ENCODE data around the gene MSRB3. TPM values are rescaled to one million over a fixed set of nuclear protein-coding genes. Genes with fewer than 3 reads are reported as not detected.

MSRB3 gene
- total RNA-seq, 2 experiments from 2014 or later = not detected

- H3K4me3 Mint-ChIP-seq = no peak overlapping the region
- DNase-seq (no peak), ATAC-seq (no peak)
- POLR2A ChIA-PET = no interaction called here
- peaks cover 15% of the 10 kb centered on the region for H3K27me3 Mint-ChIP-seq
- no peak for TF ChIP-seq CTCF (IDR thresholded peaks at IDR 0.05)
- intact Hi-C loops (cut with micrococcal nuclease) = no loop called here
- H3K27ac Mint-ChIP-seq = no peak overlapping the region
- no peaks in the 10 kb centered on the region for H3K9me3 Mint-ChIP-seq
- no peaks in the 10 kb centered on the region for H3K36me3 Mint-ChIP-seq (ENCODE audit: low read depth)
- CTCF ChIA-PET = no interaction called here
- no peaks in the 10 kb centered on the region for H3K4me1 Mint-ChIP-seq (ENCODE audit: low read depth)
Observed at GRCh38 chr12:65333649-65334048, 55.2 kb downstream of the MSRB3 start.

GRCh38 chr12:65334521-65334920, 56.0 kb downstream of the MSRB3 start:
- no peak for ATAC-seq
- ChIA-PET POLR2A (no interaction called here), CTCF (no interaction called here)
- Mint-ChIP-seq H3K27ac (no peak overlapping the region), H3K4me3 (no peak overlapping the region), H3K4me1 (ENCODE audit: low read depth) (no peaks in the 10 kb centered on the region), H3K36me3 (ENCODE audit: low read depth) (no peaks in the 10 kb centered on the region), H3K27me3 (peaks cover 15% of the 10 kb centered on the region), H3K9me3 (no peaks in the 10 kb centered on the region)
- no peak for DNase-seq
- TF ChIP-seq CTCF (IDR thresholded peaks at IDR 0.05) = no peak
- intact Hi-C loops (cut with micrococcal nuclease) = no loop called here

- Mint-ChIP-seq H3K27ac (no peak overlapping the region), H3K9me3 (no peaks in the 10 kb centered on the region), H3K4me1 (ENCODE audit: low read depth) (no peaks in the 10 kb centered on the region), H3K4me3 (no peak overlapping the region), H3K27me3 (peaks cover 15% of the 10 kb centered on the region), H3K36me3 (ENCODE audit: low read depth) (no peaks in the 10 kb centered on the region)
- ATAC-seq (no peak), DNase-seq (no peak)
- intact Hi-C loops (cut with micrococcal nuclease) = no loop called here
- TF ChIP-seq CTCF (IDR thresholded peaks at IDR 0.05) = no peak
- POLR2A ChIA-PET = no interaction called here
- CTCF ChIA-PET = no interaction called here
Observed at GRCh38 chr12:65335021-65335714, 56.7 kb downstream of the MSRB3 start.

GRCh38 chr12:65335981-65336380, 57.5 kb downstream of the MSRB3 start:
- ChIA-PET POLR2A (no interaction called here), CTCF (no interaction called here)
- DNase-seq = no peak
- H3K27me3 Mint-ChIP-seq = peaks cover 15% of the 10 kb centered on the region
- no peaks in the 10 kb centered on the region for H3K9me3 Mint-ChIP-seq
- TF ChIP-seq CTCF (IDR thresholded peaks at IDR 0.05) = no peak
- H3K4me1 Mint-ChIP-seq (ENCODE audit: low read depth) = no peaks in the 10 kb centered on the region
- no peak for ATAC-seq
- no peak overlapping the region for H3K4me3 Mint-ChIP-seq
- intact Hi-C loops (cut with micrococcal nuclease) = no loop called here
- H3K36me3 Mint-ChIP-seq (ENCODE audit: low read depth) = no peaks in the 10 kb centered on the region
- H3K27ac Mint-ChIP-seq = no peak overlapping the region

- POLR2A ChIA-PET = no interaction called here
- H3K4me3 Mint-ChIP-seq = no peak overlapping the region
- no peak overlapping the region for H3K27ac Mint-ChIP-seq
- peaks cover 8% of the 10 kb centered on the region for H3K27me3 Mint-ChIP-seq
- intact Hi-C loops (cut with micrococcal nuclease) = no loop called here
- no peaks in the 10 kb centered on the region for H3K4me1 Mint-ChIP-seq (ENCODE audit: low read depth)
- no peak for ATAC-seq
- no peaks in the 10 kb centered on the region for H3K36me3 Mint-ChIP-seq (ENCODE audit: low read depth)
- no peak for TF ChIP-seq CTCF (IDR thresholded peaks at IDR 0.05)
- no peak for DNase-seq
- CTCF ChIA-PET = no interaction called here
- H3K9me3 Mint-ChIP-seq = no peaks in the 10 kb centered on the region
Observed at GRCh38 chr12:65339161-65339560, 60.7 kb downstream of the MSRB3 start.

Measured in activated CD8-positive, alpha-beta T cell treated with anti-CD3 and anti-CD28 coated beads for 36 hours (primary cell).